NB4 (cell line): ENCODE results near the gene TAF4.

ENCODE experiments used
- POLR2A ChIP-seq: IDR thresholded peaks from 2 replicates; pipeline ENCODE4 v1.6.1; 2011; ENCODE audit warnings: mild to moderate bottlenecking; ENCODE audit not compliant: insufficient read length; ENCODE audit errors: extremely low read depth
- TF ChIP-seq, protein P1 (sequence below): IDR thresholded peaks from one replicate; pipeline ENCODE4 v1.5.1; 2012; ENCODE audit warnings: low read depth, low read length
- TF ChIP-seq, protein P2 (sequence below): IDR thresholded peaks from 2 replicates; pipeline ENCODE4 v1.6.1; 2011; ENCODE audit warnings: low read depth, low read length

DNA sequence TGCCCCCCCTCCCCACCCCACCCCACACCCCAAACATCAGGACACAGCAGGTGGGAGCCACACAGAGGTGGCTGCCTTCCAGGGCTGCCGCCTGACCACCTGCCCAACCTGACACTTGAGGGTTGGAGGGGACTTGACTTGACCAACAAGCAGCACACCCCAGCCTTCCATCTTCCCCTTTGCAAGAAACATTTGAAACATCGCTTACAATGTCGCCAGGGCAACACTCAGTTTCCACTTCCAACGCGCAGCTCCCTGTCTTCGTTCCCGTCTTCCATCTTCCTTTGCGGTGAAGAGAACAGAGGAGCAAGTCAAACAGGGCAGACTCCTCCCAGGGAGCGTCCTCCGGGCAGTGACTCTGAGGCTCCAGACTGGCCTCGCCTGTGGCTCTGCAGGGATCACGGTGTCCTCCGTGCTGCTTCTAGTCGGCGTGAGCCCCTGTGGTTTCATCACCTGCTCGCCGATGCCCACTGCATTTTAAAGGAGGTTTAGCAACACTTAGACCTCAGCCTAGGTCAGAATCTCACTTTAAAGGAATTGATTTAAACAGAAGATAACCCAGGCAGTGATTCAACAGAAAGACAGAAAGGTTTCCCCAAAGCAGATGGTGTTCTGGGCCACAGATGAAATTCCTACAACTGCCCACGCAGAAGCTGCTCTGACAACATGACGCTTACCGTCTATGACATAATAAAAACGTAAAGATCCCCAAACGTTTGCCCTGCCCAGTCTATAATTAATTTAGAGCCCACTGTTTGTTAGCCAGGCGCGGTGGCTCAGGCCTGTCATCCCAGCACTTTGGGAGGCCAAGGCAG, 130.8 kb downstream of the TAF4 start:
- no peak for TF ChIP-seq POLR2A
- TF ChIP-seq, protein P1, sequence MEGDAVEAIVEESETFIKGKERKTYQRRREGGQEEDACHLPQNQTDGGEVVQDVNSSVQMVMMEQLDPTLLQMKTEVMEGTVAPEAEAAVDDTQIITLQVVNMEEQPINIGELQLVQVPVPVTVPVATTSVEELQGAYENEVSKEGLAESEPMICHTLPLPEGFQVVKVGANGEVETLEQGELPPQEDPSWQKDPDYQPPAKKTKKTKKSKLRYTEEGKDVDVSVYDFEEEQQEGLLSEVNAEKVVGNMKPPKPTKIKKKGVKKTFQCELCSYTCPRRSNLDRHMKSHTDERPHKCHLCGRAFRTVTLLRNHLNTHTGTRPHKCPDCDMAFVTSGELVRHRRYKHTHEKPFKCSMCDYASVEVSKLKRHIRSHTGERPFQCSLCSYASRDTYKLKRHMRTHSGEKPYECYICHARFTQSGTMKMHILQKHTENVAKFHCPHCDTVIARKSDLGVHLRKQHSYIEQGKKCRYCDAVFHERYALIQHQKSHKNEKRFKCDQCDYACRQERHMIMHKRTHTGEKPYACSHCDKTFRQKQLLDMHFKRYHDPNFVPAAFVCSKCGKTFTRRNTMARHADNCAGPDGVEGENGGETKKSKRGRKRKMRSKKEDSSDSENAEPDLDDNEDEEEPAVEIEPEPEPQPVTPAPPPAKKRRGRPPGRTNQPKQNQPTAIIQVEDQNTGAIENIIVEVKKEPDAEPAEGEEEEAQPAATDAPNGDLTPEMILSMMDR = no peak
- TF ChIP-seq, protein P2, sequence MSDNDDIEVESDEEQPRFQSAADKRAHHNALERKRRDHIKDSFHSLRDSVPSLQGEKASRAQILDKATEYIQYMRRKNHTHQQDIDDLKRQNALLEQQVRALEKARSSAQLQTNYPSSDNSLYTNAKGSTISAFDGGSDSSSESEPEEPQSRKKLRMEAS = no peak
